Astrocyte of the cerebellum (primary cell): ENCODE data around the gene MPZL1.
A peak's percentile ranks its signal among the peaks of the same experiment; 100 is the strongest.

Experiments
- DNase-seq: peaks from one replicate; pipeline ENCODE4 v3.0.0-alpha.2; 2011; ENCODE audit warnings: low read depth
- H3K4me3 ChIP-seq: 2 replicates; pipeline ENCODE4 v1.5.1; 2011; ENCODE audit warnings: mild to moderate bottlenecking, low read depth, low read length, moderate library complexity
- in situ Hi-C: cut with HindIII; loops from 2 replicates; pipeline ENCODE4 v1.10.0; 2017; ENCODE audit warnings: low sequenced_read_pairs
- TF ChIP-seq, protein P1 (sequence below): IDR thresholded peaks from 2 replicates; pipeline ENCODE4 v1.5.1; 2012; ENCODE audit warnings: low read length, low read depth, moderate library complexity, mild to moderate bottlenecking; ENCODE audit errors: missing control alignments

MPZL1 gene

GRCh38 chr1:167776616-167777268, 55.0 kb downstream of the MPZL1 start:
- DNase-seq = peak; percentile 40
- H3K4me3 ChIP-seq = no peak overlapping the region
- in situ Hi-C loops = no loop called here
- TF ChIP-seq, protein P1, sequence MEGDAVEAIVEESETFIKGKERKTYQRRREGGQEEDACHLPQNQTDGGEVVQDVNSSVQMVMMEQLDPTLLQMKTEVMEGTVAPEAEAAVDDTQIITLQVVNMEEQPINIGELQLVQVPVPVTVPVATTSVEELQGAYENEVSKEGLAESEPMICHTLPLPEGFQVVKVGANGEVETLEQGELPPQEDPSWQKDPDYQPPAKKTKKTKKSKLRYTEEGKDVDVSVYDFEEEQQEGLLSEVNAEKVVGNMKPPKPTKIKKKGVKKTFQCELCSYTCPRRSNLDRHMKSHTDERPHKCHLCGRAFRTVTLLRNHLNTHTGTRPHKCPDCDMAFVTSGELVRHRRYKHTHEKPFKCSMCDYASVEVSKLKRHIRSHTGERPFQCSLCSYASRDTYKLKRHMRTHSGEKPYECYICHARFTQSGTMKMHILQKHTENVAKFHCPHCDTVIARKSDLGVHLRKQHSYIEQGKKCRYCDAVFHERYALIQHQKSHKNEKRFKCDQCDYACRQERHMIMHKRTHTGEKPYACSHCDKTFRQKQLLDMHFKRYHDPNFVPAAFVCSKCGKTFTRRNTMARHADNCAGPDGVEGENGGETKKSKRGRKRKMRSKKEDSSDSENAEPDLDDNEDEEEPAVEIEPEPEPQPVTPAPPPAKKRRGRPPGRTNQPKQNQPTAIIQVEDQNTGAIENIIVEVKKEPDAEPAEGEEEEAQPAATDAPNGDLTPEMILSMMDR = no peak

DNA sequence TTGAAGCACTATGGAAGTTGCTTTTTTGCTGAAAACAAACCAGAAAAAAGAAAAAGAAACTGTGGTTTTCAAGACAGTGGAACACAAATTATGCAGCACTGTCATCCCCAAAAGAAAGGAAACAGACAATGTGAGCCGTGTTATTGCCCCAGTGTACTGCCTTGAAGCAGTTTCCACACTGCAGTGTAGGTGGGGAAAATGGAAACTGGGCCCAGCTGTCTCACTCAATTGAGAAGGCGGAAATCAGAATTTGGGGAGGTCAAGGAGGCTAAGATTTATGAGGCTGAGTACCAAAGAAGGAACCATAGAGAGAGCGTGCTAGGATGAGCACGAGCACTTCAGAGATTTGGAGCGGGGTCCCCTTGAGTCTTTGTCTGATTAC, 55.5 kb downstream of the MPZL1 start:
- TF ChIP-seq, protein P1 = no peak
- no peak for DNase-seq
- in situ Hi-C loops = no loop called here
- H3K4me3 ChIP-seq = no peak overlapping the region

DNA sequence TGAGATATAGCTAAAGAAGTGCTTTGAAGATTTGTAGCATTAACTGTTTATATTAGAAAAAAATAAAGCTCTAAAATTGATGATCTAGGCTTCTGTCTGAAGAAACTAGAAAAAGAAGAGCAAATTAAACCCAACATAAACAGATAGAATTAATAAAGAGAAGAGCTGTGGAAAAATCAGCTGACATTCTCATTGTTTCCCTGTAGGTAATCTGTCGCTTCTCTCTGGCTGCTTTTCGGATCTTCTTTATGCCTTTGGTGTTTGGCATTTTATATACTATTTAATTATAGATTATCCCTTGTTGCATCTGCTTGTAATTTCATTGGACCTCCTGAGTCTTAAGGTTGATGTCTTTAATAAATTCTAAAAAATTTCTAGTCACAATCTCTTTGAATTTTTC, 59.8 kb downstream of the MPZL1 start:
- DNase-seq = no peak
- TF ChIP-seq, protein P1 = no peak
- H3K4me3 ChIP-seq = no peak overlapping the region
- in situ Hi-C loops = no loop called here

DNA sequence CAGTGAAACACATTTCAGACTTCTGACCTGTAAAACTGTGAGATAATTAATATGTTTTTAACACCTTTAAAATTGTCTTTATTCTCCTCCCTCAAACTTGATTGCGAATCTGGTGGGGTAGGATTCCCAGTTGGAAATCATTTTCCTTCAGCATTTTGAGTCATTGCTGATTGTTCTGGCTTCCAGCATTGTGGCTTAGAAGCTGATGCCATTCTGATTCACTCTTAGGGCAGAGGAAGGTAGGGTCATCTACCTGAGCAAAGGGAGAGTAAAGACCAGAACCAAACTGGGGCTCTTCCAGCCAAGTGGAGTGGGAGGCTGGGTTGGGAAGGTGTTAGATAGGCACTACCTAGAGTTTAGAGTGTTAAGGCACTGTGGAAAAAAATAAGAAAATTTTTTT, 61.2 kb downstream of the MPZL1 start:
- DNase-seq = no peak
- in situ Hi-C loops = no loop called here
- TF ChIP-seq, protein P1 = no peak
- H3K4me3 ChIP-seq = no peak overlapping the region

- in situ Hi-C loops = no loop called here
- TF ChIP-seq, protein P1 = no peak
- no peak overlapping the region for H3K4me3 ChIP-seq
- DNase-seq = no peak
Observed at GRCh38 chr1:167784876-167785550, 63.2 kb downstream of the MPZL1 start.

- DNase-seq = no peak
- in situ Hi-C loops = no loop called here
- TF ChIP-seq, protein P1 = no peak
- no peak overlapping the region for H3K4me3 ChIP-seq
Observed at GRCh38 chr1:167786502-167786901, 64.7 kb downstream of the MPZL1 start.
